HG02571 (cell line): ENCODE results near the gene KYNU.
"Not testable (repeated sequence)": the region's sequence is repeated elsewhere in the genome, so short reads cannot be mapped to it uniquely, and the experiment has no call there.

Experiments used
- ATAC-seq: cut with Tn5 transposase; IDR thresholded peaks from one replicate; pipeline ENCODE4 v1.9.1; 2021; ENCODE audit warnings: mild to moderate bottlenecking, moderate library complexity; ENCODE audit not compliant: unreplicated experiment

Gene KYNU

DNA sequence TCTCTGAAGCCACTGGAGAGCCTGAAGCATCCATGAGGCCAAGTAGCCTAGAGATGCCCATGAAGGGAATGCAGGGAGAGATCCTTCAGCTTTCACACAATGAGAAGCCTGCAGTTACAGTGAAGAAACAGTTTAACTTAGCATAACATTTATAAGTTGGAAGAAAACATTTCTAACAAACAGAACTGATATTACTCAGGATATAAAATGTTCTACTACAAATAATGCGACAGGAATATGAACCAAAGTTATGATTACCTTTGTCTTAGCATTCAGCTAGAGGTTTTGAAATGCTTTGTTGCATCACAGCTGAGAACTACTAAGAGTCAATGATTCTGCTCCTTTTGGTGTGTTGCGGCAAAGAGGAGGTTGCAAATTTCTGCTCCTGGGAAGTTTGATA, 6.9 kb upstream of the KYNU start:
- no peak for ATAC-seq

DNA sequence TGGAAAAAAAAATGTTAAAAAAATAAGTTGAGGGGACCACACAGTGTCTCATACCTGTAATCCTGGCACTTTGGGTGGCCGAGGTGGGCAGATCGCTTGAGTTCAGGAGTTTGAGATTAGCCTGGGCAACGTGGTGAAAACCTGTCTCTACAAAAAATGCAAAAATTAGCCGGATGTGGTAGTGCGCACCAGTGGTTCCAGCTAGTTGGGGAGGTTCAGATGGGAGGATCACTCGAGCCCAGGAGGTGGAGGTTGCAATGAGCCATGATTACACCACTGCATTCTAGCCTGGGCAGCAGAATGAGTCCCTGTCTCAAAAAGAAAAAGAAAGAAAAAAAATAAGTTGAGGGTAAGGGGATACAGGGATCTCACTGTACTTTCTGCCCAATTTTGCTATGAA, 6.1 kb upstream of the KYNU start:
- no peak for ATAC-seq

- ATAC-seq, result no peak
Observed at GRCh38 chr2:142872882-142873724, 4.4 kb upstream of the KYNU start.

DNA sequence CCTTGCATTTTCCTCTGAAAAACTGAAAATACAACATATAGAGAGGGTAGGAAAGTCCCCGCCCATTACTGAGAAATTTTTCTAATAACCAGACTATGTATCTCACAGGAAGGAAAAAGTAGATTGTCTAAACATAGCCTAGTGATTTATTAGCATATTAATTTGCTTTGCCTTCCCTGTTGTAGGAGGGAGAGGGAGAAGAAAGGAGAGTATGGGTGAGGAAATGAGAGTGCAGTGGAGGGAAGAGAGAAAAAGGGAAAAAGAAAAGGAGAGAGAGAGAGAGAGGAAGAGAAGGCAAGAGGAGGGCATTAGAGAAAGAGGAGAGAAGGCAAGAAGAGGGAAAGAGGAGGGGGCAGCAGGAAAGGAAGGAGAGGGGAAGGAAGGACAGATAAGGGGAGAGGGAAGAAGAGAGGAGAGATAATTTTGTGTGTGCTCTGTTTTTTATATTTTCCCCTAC, 3.6 kb upstream of the KYNU start:
- no peak for ATAC-seq

DNA sequence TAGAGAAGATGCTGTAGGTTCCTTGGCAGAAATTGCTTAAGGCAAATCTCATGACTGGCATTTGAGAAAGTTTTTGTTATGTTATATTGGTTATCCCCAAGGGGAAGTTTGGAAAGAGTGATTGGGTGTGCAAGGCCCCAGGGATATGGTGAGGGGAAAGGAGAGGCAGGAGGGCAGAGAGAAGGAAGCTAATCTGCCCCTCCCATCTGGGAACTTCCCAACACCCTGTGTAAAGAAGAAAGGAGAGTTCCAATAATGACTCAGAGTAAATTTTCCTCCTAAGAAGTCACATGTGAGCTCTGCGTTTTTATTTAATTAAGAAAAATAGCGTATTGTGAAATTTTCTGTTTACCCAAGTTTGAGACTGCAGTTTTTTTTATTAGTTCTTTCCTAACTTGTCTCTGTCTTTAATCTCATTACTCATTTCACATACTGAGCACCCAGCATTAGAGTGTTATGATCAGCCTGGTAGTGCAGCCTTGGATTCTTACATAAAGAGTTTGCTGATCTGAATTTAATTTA, 3.1 kb upstream of the KYNU start:
- no peak for ATAC-seq

DNA sequence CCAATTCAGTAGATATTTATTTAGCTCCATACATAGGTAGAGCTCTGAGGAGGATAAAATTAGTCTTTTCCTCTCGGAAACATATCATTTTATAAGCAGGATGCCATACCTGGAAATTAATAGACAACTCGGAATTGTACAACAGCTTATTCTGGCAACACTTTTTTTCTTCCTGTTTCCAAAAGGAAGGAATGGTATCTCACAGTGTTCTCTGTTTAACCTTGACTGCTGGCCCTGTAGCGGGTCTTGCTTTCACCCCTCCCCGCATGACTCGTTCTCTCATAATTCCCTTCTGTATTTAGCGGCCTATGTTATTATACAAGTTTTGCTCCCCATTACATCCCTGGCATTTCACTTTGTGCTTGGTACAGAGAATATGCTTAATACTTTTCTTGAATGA, 2.5 kb upstream of the KYNU start:
- no peak for ATAC-seq

GRCh38 chr2:142875652-142876051, 1.8 kb upstream of the KYNU start:
- no peak for ATAC-seq

GRCh38 chr2:142876423-142876822, 1.0 kb upstream of the KYNU start:
- ATAC-seq, result no peak

DNA sequence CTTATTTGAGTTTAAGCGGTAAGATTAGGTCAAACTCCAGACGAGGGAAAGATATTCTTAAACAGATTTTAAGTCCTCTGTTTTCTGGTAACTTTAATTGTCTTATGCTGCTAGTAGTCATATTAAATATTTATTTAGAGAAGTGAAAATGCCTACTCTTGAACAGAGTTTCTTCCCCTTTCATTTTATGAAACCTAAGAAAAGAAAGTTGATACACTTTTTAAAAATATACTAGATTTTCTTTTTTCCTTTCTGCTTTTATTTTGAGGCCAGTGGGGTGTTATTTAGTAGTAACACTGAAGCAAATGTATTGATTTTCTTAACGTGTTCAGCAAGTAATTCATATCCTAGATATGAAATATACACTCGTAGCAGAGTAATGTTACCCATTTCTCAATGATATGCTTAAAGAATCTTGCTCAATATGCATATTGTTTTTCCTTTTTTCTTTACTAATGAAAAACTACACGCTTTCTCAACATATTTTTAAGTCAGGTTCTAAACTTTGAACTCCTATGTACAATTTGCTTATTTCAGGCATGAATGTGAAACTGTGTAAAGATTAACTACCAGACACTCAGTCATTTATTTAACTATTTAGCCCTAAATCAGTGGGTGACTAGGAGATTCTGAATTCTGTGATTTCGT, 691 bp downstream of the KYNU start:
- no peak for ATAC-seq

DNA sequence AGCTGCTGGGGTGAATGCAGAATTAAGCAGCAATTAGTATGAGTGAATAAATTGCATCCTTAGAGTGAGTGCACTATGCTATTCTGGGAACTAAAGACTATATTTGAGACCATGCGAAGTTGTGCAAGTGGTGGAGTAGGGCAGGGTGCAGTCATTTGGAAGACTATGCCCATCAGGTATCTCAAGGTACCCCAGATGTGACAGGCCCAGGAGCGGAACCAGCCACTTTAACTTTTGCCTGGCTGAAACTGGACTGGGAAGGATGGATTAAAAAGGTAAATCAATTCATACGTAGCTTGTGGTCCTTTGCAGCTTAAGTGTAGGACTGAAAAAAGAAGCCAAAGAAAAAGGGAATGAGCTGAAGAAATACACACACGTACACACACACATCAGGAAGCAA, 1.7 kb downstream of the KYNU start:
- ATAC-seq, result no peak

DNA sequence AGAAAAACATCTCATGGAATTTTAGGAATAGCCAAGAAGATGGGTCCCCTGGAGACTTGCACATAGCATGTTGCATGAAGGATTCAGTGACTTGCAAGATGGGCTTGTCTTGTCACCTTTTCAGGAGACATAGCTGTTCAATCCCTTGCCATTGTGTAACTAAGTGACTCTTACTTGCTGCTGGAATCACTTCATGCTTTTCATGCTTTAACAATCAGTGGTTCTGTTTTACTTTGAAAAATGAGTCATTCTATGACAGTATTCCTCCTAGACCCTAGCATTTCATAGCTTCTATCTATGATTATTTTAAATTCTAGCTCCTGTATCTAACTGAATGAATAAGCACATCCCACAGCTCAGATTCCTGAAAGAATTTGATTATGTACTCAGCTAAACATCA, 2.8 kb downstream of the KYNU start:
- no peak for ATAC-seq

DNA sequence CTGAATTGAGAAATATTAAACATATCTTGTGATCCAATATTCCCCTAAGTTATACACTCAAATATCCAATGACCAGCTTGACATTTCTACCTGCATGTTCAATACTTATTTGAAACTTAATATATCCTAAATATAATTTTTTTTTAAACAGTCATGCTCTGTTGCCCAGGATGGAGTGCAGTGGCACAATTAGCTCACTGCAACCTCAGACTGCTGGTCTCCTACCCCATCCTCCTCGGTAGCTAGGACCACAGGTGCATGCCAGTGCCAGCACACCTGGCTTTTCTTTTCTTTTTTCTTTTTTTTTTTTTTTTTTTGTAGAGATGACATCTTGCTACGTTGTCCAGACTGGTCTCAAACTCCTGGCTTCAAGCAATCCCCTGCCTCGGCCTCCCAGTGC, 4.2 kb downstream of the KYNU start:
- no peak for ATAC-seq

DNA sequence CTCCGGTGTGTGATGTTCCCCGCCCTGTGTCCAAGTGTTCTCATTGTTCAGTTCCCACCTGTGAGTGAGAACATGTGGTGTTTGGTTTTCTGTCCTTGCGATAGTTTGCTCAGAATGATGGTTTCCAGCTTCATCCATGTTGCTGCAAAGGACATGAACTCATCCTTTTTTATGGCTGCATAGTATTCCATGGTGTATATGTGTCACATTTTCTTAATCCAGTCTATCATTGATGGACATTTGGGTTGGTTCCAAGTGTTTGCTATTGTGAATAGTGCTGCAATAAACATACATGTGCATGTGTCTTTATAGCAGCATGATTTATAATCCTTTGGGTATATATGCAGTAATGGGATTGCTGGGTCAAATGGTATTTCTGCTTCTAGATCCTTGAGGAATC, 5.0 kb downstream of the KYNU start:
- not testable (repeated sequence) for ATAC-seq

GRCh38 chr2:142883526-142883925, 6.1 kb downstream of the KYNU start:
- ATAC-seq, result no peak

GRCh38 chr2:142885543-142885942, 8.1 kb downstream of the KYNU start:
- ATAC-seq, result no peak

DNA sequence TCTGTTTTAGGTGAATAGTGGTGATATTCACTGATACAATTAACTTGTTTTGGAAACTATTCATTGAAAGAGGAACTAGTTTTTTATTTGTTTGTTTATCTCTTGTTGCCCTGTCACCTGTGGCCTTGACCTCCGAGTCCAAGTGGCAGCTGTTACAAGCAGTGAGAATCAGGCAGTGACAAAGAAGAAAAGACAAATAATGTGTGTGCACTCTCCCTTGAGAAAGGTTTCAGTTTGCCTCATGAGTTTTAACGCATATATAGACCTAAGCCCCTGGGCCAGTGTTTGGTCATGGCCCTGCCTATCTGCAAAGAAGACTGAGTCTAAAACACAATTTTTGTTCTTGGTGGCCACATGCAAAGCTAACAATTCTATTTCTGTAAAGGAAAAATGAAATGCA, 15.3 kb downstream of the KYNU start:
- ATAC-seq, result peak; percentile 100

GRCh38 chr2:142893241-142893640, 15.8 kb downstream of the KYNU start:
- no peak for ATAC-seq

DNA sequence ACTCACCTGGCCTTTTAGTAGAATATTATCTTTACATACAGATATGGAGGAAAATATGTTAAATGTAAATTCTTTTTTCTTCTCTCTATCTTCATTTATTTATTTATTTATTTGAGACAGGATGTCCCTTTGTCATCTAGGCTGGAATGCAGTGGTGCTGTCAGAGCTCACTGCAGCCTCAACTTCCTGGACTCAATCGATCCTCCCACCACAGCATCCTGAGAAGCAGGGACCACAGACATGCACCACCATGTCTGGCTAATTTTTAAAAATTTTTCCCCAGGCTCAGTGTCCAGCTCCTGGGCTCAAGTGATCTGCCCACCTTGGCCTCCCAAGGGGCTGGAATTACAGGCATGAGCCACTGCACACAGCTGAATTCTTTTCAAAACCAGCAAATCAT, 20.3 kb downstream of the KYNU start:
- no peak for ATAC-seq

DNA sequence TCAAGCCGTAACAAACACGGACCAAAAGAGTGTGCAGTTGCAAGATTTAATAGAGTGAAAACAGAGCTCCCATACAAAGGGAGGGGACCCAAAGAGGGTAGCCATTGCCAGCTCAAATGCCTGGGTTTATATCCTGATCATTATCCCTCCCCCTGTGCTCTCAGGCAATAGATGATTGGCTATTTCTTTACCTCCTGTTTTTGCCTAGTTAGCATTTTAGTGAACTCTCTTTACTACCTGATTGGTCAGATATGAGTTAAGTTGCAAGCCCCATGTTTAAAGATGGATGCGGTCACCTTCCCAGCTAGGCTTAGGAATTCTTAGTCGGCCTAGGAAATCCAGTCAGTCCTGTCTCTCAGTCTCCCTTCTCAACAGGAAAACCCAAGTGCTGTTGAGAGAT, 22.9 kb downstream of the KYNU start:
- ATAC-seq, result not testable (repeated sequence)

- no peak for ATAC-seq
Observed at GRCh38 chr2:142901780-142902179, 24.3 kb downstream of the KYNU start.

GRCh38 chr2:142903726-142904125, 26.3 kb downstream of the KYNU start:
- ATAC-seq, result not testable (repeated sequence)

- no peak for ATAC-seq
Observed at GRCh38 chr2:142907653-142908052, 30.2 kb downstream of the KYNU start.
